HT1080 (cell line): ENCODE results near the gene TMEM267. TPM values are rescaled to one million over a fixed set of nuclear protein-coding genes. Genes with fewer than 3 reads are reported as not detected.
"Not testable (repeated sequence)": the region's sequence is repeated elsewhere in the genome, so short reads cannot be mapped to it uniquely, and the experiment has no call there.

Experiments used
- DNase-seq: peaks from one replicate; pipeline ENCODE4 v3.0.0-alpha.2; 2015; ENCODE audit warnings: low read depth
- total RNA-seq: library from RNA; depleted of rRNA; stranded (reverse); fragments of >200 nt; shearing (Covaris generic); gene quantifications from 2 replicates; pipeline ENCODE4 v1.2.3, GENCODE V29; 2014; rRNA removed

TMEM267 gene
- total RNA-seq, 1 experiment from 2014 or later: 17.3 TPM

- no peak for DNase-seq
Measured at GRCh38 chr5:43411495-43411894, 72.2 kb downstream of the TMEM267 start.

GRCh38 chr5:43410414-43410813 is 73.3 kb downstream of the TMEM267 start:
- DNase-seq: no peak

- no peak for DNase-seq
Measured at GRCh38 chr5:43409809-43410271, 73.8 kb downstream of the TMEM267 start.

GRCh38 chr5:43402524-43403066 is 81.1 kb downstream of the TMEM267 start:
- not testable (repeated sequence) for DNase-seq

- peak; percentile 10 for DNase-seq
Measured at GRCh38 chr5:43401827-43402226, 81.8 kb downstream of the TMEM267 start.

GRCh38 chr5:43400082-43400481 is 83.6 kb downstream of the TMEM267 start:
- DNase-seq: no peak

GRCh38 chr5:43396762-43397304 is 86.8 kb downstream of the TMEM267 start:
- no peak for DNase-seq

Other genes with a start within 250 kb of the TMEM267 start
- gene HMGCS1, start 170.5 kb downstream of the TMEM267 start, total RNA-seq: 71.6 and 114 TPM in 2 replicates
- 0.11 TPM in 1 of 2 replicates, not detected in the other for gene CCL28, start 71.5 kb downstream of the TMEM267 start, total RNA-seq
- gene C5orf34, start 31.3 kb upstream of the TMEM267 start, total RNA-seq: 16.2 and 20.1 TPM in 2 replicates
- 116 and 121 TPM in 2 replicates for gene PAIP1, start 73.2 kb upstream of the TMEM267 start, total RNA-seq
- gene NNT, start 119.3 kb upstream of the TMEM267 start, total RNA-seq: 22.0 and 22.5 TPM in 2 replicates